Measurements from ENCODE around the gene SEMA6A.

Gene SEMA6A

GRCh38 chr5:116488356-116489041, 86.1 kb downstream of the SEMA6A start:
- no peak for DNase-seq

DNA sequence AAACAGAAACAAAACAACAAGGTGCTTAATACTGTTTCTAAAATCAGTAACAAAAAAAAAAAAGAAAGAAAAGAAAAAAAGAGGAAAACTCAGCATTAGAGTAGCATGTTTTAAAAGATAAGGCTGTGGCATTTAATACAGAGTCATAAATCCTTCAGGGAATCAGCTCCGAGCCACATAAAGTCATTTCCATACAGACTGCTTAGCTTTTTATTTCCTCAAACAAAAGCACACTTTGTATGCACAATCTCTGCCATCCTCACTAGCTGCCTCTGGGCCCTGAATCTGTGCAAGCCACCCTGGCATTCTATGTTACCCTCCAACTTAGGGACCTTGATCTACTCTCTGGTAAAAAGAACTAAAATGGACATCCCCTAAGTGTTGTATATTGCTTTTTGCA, 87.6 kb downstream of the SEMA6A start:
- peak; percentile 48 for DNase-seq

- peak; percentile 92 for DNase-seq
Measured at GRCh38 chr5:116486588-116486987, 88.0 kb downstream of the SEMA6A start.

DNA sequence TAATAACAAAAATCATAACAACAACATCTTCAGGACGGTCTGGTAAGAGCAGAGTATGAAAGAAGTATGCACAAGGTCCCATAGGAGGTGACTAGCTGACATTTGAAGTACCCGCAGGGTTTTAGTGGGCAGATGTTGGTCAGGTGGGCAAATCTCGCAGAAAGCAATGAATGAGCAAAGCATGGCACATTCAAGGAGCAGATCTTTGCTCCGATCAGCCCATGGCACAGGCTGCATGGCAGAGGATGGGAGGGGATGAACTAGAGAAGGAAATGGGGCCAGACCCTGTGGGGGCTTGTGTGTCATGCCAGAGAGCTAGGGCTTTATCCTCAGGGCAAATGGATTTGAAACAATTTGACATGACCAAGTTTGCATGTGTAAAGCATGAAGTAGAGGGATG, 90.0 kb downstream of the SEMA6A start:
- no peak for DNase-seq

GRCh38 chr5:116482394-116482793, 92.2 kb downstream of the SEMA6A start:
- no peak for DNase-seq

DNA sequence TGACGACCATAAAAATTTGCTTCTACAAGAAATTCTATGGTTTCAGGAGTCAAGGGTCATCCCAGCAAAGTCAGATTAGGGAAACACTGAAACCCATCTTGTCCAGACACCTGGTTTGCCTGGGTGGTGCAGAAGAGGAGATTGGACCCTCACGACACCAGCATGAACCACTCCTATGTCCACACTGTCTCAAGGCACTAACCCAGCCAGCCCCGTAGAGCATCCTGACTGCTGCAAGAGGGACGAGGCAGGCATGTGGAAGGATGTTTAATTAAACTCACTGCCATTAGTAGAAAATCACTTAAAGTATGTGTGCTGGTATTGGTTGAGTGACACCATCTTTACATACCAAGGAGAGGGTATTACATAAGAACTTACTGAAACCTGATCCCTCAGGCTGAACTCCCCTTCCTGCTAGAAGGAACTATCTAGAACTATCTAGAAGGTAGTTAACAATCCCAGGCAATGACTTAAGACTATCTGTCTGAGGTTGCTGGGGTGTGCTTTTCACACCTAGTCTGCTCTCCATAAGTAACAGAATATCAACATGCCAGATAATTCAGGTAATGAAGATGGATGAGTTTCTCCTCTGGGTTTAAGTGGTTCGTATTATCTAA, 93.6 kb downstream of the SEMA6A start:
- DNase-seq: no peak

- DNase-seq: peak; percentile 25
Measured at GRCh38 chr5:116479776-116480675, 94.6 kb downstream of the SEMA6A start.

GRCh38 chr5:116478491-116478890, 96.1 kb downstream of the SEMA6A start:
- no peak for DNase-seq

DNA sequence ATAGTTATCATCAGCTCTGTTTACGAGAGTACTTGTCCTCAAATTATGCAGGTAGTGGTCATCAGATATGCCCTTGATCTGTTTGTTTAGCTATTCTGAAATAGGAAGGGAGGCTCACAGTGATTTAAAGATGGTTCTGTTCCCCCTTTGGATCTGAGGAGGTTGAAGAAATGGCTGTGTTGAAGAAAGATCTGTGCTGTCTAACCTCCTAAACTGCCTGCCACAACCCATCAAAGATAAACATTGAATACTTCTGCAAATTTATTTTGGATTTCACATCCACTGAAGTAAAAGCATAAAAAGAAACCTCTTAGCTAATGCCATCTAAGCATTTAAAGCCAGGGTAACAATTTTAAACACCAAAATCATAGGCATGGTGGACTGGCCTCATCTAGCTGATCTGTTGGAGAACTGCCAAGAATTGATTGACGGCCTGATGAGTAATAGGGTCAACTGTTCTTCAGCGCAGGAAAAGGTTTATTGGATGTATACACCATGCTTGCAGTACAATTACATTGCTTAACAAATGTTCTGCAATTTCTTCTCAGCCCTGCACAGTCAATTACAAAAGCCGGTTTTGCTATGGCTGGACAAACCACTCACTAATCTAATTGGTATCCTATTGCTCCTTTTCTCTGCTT, 97.6 kb downstream of the SEMA6A start:
- peak; percentile 58 for DNase-seq

GRCh38 chr5:116475338-116475737, 99.3 kb downstream of the SEMA6A start:
- no peak for DNase-seq

- no peak for DNase-seq
Measured at GRCh38 chr5:116473706-116474105, 100.9 kb downstream of the SEMA6A start.

DNA sequence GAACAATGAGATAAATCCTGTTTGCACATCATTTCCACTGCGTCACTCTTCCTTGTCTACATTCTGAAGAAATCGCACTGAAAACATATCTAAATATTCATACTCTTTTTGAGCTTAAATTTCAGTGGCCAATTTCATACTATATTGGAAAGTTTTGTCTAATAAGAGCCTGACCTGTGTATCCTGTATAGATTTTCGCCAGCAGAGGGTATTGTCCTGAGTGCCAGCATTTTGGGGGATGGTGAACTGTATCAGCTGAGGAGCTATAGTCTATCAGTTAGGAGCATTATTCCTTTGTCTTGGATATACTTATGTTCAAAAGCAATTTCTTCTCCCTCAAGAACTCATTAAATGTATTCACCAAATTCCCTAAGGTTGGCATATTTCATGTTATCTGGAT, 102.3 kb downstream of the SEMA6A start:
- no peak for DNase-seq

DNA sequence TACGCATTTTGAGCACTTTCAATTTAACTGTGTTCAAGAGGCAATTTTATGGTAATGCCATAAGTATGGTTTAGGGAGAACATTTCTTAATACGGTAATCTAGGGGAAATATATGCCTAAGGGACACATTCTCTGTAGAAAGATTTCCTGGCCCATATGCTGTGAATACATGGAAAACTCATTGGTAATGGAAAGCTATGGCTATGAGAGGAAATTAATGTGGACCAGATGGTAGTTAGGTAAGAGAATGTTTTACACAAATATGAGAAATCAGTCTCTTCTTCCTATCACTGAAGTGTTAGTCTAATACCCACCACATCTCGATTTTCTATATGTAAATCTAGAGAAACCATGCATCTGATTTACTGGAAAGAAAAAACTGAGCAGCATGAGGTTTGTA, 105.0 kb downstream of the SEMA6A start:
- no peak for DNase-seq

GRCh38 chr5:116468583-116468982, 106.0 kb downstream of the SEMA6A start:
- no peak for DNase-seq

DNA sequence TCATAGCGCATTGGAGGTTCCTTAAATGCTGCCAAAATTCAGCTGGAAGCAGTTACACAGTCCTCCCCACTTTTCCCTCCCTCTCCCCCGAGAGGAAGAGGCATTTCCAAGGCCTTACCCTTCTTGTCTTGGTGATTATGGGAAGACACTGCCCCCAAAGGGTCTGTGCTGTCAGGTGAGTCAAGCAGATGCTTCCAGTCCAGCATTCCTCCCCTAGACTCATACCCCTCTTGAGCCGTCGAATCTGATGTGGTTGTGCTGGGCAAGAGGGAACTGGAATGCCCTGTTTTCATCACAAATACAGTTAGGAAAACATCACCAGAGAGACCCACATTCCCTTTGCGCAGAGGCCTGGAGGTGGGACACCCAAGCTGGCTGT, 107.2 kb downstream of the SEMA6A start:
- no peak for DNase-seq

DNA sequence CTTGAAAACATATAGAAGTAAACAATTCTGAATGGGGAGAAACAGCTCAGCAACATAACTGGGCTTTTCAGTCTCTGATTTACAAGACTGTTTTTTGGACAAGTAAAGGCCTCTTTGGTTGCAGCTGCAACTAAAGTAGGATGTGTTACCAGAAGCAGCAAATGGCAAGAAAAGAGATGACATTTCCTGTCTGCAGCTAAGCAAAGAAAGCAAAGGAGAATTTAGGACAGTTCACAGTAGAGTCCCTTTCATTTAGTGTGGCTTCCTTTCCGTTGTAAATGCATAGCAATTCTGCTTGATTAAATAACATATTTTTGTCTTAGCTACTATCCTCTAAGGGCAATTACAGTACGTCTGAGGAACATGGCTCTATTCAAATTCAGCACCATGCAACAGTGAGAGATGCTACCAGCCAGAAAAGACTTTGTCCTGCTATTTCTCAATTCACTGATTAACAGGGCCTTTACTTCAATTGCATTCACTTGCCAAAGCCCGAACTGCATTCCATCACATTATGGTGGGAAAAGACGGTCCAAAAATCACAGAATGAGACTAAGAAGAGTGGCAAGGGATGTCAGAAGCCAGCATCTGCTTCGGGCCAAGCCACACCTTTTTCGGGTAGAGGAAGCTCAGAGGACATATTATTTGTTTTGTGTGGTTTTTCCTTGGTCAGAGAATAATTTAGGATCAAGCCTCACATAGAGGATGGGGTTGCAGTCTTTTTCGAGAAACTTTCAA, 107.7 kb downstream of the SEMA6A start:
- no peak for DNase-seq

DNA sequence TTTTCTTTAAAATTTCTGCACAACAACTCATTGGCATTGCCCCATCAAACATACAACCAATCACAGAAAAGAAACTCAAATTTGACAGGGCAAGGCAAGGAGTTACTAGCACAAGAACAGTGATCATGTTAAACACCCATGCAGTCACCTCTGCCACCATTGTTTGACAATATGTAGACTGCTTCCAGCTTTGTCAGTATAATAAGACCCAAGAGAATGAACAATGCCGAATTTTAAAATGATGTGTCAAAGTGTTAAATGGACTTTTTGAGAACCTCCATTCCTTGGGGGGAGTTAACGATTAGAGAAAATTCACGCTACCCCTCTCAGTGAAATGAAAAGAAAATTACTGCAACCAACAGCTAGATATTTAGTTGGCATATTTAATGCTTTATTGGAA, 109.2 kb downstream of the SEMA6A start:
- DNase-seq: no peak

DNA sequence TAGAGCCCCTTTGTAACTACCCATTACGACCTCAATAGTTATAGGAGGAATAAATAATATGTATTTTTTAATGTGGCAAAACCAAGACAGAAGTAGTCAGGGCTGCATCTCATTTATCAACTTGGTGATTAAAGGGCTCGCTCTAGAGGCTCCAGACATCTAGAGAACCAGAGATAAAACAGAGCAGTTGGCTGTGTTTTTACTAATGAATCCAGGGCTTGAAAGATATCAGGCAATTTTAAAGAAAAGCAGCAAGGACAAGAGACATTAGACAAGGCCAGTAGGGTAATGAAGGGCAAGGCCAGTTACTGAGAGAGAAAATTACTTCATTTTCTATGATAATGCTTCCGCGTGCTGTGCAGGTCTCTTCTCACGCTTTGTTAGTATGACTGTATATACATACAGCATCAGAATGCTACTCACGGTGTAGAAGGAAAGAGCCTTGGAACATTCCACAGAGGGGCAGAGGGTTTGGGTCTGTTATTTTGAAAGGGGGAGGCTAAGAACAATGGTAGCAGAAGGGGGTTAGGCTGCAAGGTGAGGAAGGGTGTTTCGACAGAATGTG, 110.4 kb downstream of the SEMA6A start:
- no peak for DNase-seq

- DNase-seq: no peak
Measured at GRCh38 chr5:116462500-116462899, 112.1 kb downstream of the SEMA6A start.

DNA sequence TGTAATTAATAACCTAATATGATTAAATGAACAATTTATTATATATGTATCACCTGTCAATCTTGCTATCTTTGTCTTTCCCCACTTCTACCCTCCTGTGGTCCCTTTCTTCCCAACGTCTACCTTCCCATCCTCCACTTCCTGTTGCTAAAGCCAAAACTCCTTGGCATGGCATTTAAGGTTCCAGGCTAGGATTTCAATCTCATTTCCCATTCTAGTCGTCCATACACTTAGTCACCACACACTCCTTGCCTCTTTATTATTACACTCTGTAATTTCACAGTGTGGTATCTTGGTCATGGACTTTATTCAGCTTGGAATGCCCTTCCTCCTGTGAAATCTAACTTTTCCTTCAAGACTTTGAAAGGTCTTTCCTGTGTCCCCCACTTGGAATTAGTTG, 115.3 kb downstream of the SEMA6A start:
- DNase-seq: no peak

DNA sequence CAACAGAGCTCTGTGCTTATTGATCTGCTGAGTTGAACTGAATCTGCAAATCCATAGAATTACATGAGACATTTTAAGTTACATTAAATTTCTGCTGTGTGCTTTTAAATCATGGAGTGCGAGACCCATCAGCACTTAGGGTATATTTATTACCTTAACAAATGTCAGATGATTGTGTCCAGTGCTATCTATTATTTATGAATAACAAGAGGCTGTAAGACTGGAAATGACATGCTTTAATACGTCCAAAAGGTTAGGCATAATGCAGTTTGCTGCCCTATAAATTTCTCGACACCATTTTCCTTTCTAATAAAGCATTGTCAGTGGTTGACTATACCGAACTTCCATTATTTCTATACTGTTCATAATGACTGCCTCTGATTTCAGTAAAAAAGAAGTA, 117.6 kb downstream of the SEMA6A start:
- DNase-seq: no peak

DNA sequence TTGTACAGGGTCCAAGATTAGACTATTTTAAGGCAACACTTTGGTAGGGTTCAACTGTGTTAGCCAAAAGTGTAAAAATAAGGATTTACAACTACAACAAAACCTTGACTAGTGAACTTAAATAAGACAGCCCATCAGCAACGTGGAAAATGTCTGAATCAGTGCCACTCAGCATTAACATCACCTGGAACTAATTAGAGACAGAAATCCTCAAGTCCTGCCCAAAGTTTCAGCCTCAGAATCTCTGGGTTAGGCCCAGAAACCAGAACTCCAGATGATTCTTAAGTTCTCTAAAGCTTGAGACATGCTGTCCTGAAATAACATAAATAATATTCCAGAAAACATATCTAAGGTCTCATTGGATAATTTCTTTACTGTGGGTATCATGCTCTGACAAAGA, 118.6 kb downstream of the SEMA6A start:
- DNase-seq: no peak
